HUDEP-2 (cell line): Measurements from ENCODE around the gene PCDHB9.
"Not testable (repeated sequence)": the region's sequence is repeated elsewhere in the genome, so short reads cannot be mapped to it uniquely, and the experiment has no call there.

Source experiments
- DNase-seq, 76 experiments: peaks; one replicate each; lab custom pipeline; 2025; ENCODE audit not compliant: unreplicated experiment in 76 of 76; lab: John Stamatoyannopoulos, UW

Gene PCDHB9

DNA sequence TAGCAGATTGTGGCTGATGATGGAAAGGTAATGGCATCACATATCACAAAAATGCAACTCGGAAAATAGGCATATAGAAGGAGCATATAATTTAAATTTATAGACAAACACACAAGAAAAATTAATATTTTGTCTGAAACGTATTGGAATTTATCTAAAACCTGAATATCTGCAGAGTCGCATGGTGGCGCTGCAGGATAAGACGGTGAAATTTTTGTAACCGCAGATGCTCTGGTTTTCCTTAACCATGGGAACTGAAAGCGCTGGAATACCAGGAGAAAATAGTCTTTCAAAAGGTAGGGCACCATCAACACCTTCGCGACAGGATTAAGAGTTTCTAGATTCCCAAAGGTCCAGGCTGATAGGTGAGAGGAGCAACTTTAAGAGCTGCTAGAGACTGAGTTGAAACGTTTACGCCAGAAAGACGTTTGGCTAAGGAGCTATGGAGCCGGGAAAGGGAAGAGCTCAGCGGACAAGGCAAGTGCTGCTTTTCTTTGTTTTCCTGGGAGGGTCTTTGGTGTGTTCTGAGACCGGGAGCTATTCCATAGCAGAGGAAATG is 47.2 kb downstream of the PCDHB9 start:
- DNase-seq: no peak

DNA sequence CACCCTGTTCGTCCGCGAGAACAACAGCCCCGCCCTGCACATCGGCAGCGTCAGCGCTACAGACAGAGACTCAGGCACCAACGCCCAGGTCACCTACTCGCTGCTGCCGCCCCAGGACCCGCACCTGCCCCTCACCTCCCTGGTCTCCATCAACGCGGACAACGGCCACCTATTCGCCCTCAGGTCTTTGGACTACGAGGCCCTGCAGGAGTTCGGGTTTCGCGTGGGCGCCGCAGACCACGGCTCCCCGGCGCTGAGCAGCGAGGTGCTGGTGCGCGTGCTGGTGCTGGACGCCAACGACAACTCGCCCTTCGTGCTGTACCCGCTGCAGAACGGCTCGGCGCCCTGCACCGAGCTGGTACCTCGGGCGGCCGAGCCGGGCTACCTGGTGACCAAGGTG is 49.0 kb downstream of the PCDHB9 start:
- DNase-seq: not testable (repeated sequence)

DNA sequence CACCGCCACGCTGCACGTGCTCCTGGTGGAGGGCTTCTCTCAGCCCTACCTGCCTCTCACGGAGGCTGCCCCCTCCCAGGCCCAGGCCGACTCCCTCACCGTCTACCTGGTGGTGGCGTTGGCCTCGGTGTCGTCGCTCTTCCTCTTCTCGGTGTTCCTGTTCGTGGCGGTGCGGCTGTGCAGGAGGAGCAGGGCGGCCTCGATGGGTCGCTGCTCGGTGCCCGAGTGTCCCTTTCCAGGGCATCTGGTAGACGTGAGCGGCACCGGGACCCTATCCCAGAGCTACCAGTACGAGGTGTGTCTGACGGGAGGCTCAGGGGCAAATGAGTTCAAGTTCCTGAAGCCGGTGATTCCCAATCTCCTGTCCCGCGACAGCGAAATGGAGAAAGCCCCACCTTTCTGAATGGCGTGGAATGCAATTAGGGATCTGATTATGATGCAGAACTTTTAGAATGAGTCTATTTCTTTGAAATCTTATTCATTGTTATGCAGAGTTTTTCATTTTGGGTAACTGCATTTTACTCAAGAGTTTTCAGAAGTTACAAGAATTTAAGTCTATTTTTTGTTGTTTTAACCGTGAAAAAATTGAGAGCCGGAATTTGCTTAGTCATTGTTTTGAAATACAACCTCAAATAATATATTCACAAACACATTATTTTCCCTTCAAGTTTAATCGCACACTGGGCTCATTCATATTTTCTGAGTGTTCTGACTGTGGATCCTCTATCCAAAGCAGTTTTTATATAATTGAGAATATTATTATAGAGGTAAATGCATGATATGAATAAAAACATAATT is 49.8 kb downstream of the PCDHB9 start:
- DNase-seq: no peak
